ENCODE data around the gene ALKBH5. TPM values are rescaled to one million over a fixed set of nuclear protein-coding genes. Genes with fewer than 3 reads are reported as not detected.

Gene ALKBH5
- 84.2 TPM for total RNA-seq

GRCh38 chr17:18183334-18184142 is at the start of gene ALKBH5:
TSS of gene ALKBH5 (plus strand) at chr17:18183828. CDS start at chr17:18184244, 416 bp downstream.

DNA sequence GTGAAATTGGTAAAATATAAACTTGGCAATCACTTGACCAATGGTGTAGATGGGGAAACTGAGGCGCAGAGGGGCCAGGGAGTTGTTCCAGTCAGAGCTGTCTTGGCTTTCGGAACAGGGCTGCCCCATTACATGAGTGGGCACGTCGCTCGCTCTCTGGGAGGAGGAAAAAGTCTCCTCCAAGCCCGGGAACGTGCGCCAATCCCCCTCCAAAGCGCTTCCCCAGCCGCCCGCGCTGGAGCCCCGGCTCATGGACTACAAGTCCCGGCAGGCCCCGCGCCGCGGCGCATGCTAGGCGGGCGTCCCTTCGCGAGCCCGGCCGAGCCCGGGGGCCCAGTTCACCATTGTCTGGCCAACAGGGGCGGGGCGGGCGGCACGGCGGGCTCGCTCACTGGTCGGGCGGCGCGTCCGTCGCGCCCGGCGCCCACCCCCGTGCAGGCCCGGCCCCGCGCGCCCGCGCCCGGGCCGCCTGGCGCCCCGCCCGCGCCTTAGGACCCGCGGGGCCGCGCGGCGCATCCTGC is 41.6 kb downstream of the ALKBH5 start, which contains the start of gene LLGL1:
LLGL1 (plus strand) TSS at position 515 of the 521 bp plus-strand sequence. CDS start 48 bp downstream, outside the sequence.

DNA sequence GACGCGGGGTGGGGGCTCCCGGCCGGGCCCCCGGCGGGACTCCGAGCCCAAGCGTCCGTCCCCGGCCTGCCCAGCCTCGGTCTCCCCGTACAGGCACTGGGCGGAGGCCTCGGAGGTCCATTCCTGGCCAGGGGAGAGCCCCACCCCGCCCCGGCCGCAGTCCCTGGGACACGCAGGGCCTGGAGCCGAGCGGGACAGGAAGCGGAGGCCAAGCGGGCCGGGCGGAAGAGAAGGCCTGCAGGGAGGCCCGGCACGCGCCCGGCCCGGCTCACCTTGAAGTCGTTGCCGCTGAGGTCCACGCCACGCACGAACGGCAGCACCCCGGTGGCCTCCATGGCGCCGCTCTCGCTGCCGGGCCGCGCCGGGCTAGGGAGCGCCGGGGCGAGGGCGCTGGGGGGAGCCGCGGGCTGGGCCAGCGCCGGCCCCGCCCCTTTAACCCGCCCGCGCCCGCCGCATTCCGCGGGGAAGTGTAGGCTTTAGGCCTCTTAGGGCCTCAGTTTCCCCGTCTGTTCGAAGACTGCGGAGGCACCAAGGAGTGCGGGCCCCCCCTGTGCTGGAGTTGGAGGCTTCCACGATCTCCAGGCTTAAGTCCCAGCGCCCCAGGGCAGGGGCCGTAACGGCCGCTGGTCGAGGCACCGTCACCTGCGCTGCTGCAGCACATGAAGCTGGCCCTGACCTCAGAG is 74.9 kb downstream of the ALKBH5 start, which contains the start of gene FLII:
FLII (minus strand) TSS at position 383 of the 683 bp plus-strand sequence; CDS start at position 335, 48 bp downstream.

Other genes starting within 250 kb of the ALKBH5 start
- 47.3 TPM for gene TOM1L2, start 211.4 kb upstream of the ALKBH5 start, total RNA-seq
- 5.1 TPM for gene DRC3, start 211.0 kb upstream of the ALKBH5 start, total RNA-seq
- gene ATPAF2, start 144.7 kb upstream of the ALKBH5 start, total RNA-seq, result 33.9 TPM
- 11.1 TPM for gene GID4, start 144.4 kb upstream of the ALKBH5 start, total RNA-seq
- gene DRG2, start 95.9 kb upstream of the ALKBH5 start, total RNA-seq, result 18.5 TPM
- gene MYO15A, start 75.1 kb upstream of the ALKBH5 start, total RNA-seq, result 2.5 TPM
- 46.4 TPM for gene LLGL1, start 41.8 kb downstream of the ALKBH5 start, total RNA-seq
- gene FLII, start 74.9 kb downstream of the ALKBH5 start, total RNA-seq, result 63.9 TPM
- 21.7 TPM for gene MIEF2, start 76.8 kb downstream of the ALKBH5 start, total RNA-seq
- 32.5 TPM for gene TOP3A, start 131.2 kb downstream of the ALKBH5 start, total RNA-seq
- gene SMCR8, start 131.5 kb downstream of the ALKBH5 start, total RNA-seq, result 14.5 TPM
- 5.5 TPM for gene SHMT1, start 179.7 kb downstream of the ALKBH5 start, total RNA-seq
- gene EVPLL, start 193.9 kb downstream of the ALKBH5 start, total RNA-seq, result 0.69 TPM